H9 (cell line): ENCODE data around the gene SYT3. TPM values are rescaled to one million over a fixed set of nuclear protein-coding genes. Genes with fewer than 3 reads are reported as not detected.

Source experiments
- DNase-seq: peaks from one replicate; pipeline ENCODE4 v3.0.0-alpha.2; 2017
- H2AFZ ChIP-seq: one replicate; pipeline ENCODE4 v1.6.1; 2013; ENCODE audit warnings: mild to moderate bottlenecking, low read length, control low read depth, moderate library complexity
- H2AK5ac ChIP-seq: 2 replicates; pipeline ENCODE4 v1.6.1; 2013; ENCODE audit warnings: low read length, control low read depth, mixed read lengths; ENCODE audit not compliant: insufficient read length
- H2BK120ac ChIP-seq: one replicate; pipeline ENCODE4 v1.6.1; 2013; ENCODE audit warnings: low read depth, mild to moderate bottlenecking, low read length, control low read depth, inconsistent platforms; ENCODE audit not compliant: poor library complexity, severe bottlenecking
- H2BK12ac ChIP-seq: 2 replicates; pipeline ENCODE4 v1.6.1; 2013; ENCODE audit warnings: low read length, control low read depth, mixed read lengths, low read depth; ENCODE audit not compliant: insufficient read length
- H2BK15ac ChIP-seq: 2 replicates; pipeline ENCODE4 v1.6.1; 2013; ENCODE audit warnings: low read depth, low read length, control low read depth
- H2BK20ac ChIP-seq: one replicate; pipeline ENCODE4 v1.6.1; 2013; ENCODE audit warnings: low read depth, mild to moderate bottlenecking, low read length, control low read depth, inconsistent platforms; ENCODE audit not compliant: poor library complexity, severe bottlenecking
- H2BK5ac ChIP-seq: 2 replicates; pipeline ENCODE4 v1.6.1; 2013; ENCODE audit warnings: low read length, control low read depth, mixed read lengths; ENCODE audit not compliant: insufficient read length
- H3K14ac ChIP-seq: 2 replicates; pipeline ENCODE4 v1.6.1; 2013; ENCODE audit warnings: low read length, control low read depth; ENCODE audit not compliant: insufficient read depth
- H3K18ac ChIP-seq: 2 replicates; pipeline ENCODE4 v1.6.1; 2013; ENCODE audit warnings: low read depth, mild to moderate bottlenecking, mixed read lengths, low read length, control low read depth; ENCODE audit not compliant: insufficient read length
- H3K23ac ChIP-seq: 2 replicates; pipeline ENCODE4 v1.6.1; 2013; ENCODE audit warnings: low read length, control low read depth, mixed read lengths, low read depth; ENCODE audit not compliant: insufficient read length
- H3K23me2 ChIP-seq: 2 replicates; pipeline ENCODE4 v1.6.1; 2013; ENCODE audit warnings: low read depth, mild to moderate bottlenecking, mixed read lengths, low read length, control low read depth; ENCODE audit not compliant: insufficient read length, poor library complexity, severe bottlenecking
- H3K27ac ChIP-seq: 2 replicates; pipeline ENCODE4 v1.5.1; 2013; ENCODE audit warnings: low read length, control low read depth, mixed read lengths, low read depth; ENCODE audit not compliant: insufficient read length
- H3K27me3 ChIP-seq: 2 replicates; pipeline ENCODE4 v1.6.1; 2013; ENCODE audit warnings: low read length, control low read depth, inconsistent platforms; ENCODE audit not compliant: insufficient read depth
- H3K4ac ChIP-seq: 2 replicates; pipeline ENCODE4 v1.6.1; 2013; ENCODE audit warnings: low read depth, mild to moderate bottlenecking, control low read depth, inconsistent platforms, low read length, moderate library complexity
- H3K4me1 ChIP-seq: 2 replicates; pipeline ENCODE4 v1.6.1; 2013; ENCODE audit warnings: low read length, control low read depth, inconsistent platforms; ENCODE audit not compliant: insufficient read depth
- H3K4me2 ChIP-seq: 2 replicates; pipeline ENCODE4 v1.6.1; 2013; ENCODE audit warnings: low read length, control low read depth, mixed read lengths; ENCODE audit not compliant: insufficient read length, insufficient read depth
- H3K56ac ChIP-seq: 2 replicates; pipeline ENCODE4 v1.6.1; 2013; ENCODE audit warnings: low read depth, mild to moderate bottlenecking, mixed read lengths, low read length, control low read depth; ENCODE audit not compliant: insufficient read length
- H3K79me1 ChIP-seq: 2 replicates; pipeline ENCODE4 v1.6.1; 2013; ENCODE audit warnings: low read depth, mild to moderate bottlenecking, moderate library complexity, low read length, control low read depth, inconsistent platforms; ENCODE audit not compliant: insufficient read depth, poor library complexity, severe bottlenecking
- H3K79me2 ChIP-seq: 2 replicates; pipeline ENCODE4 v1.6.1; 2013; ENCODE audit warnings: low read length, control low read depth, inconsistent platforms; ENCODE audit not compliant: insufficient read depth
- H3K9ac ChIP-seq: 2 replicates; pipeline ENCODE4 v1.6.1; 2013; ENCODE audit warnings: low read length, control low read depth, mixed read lengths; ENCODE audit not compliant: insufficient read length; ENCODE audit errors: extremely low read depth
- H3K9me3 ChIP-seq: one replicate; pipeline ENCODE4 v1.6.1; 2013; ENCODE audit warnings: low read depth, low read length, inconsistent platforms; ENCODE audit not compliant: control insufficient read depth
- H3T11ph ChIP-seq: one replicate; pipeline ENCODE4 v1.6.1; 2013; ENCODE audit warnings: mild to moderate bottlenecking, low read length, control low read depth, inconsistent platforms
- H4K20me1 ChIP-seq: one replicate; pipeline ENCODE4 v1.6.1; 2013; ENCODE audit not compliant: control insufficient read depth, insufficient read length, insufficient read depth
- H4K5ac ChIP-seq: 2 replicates; pipeline ENCODE4 v1.6.1; 2013; ENCODE audit warnings: low read depth, mild to moderate bottlenecking, mixed read lengths, low read length, control low read depth; ENCODE audit not compliant: insufficient read length
- H4K8ac ChIP-seq: replicated peaks from 2 replicates; pipeline ENCODE4 v1.6.1; 2013; ENCODE audit warnings: low read length, control low read depth, mixed read lengths, low read depth; ENCODE audit not compliant: insufficient read length
- H4K91ac ChIP-seq: 2 replicates; pipeline ENCODE4 v1.6.1; 2013; ENCODE audit warnings: low read depth, mild to moderate bottlenecking, moderate library complexity, mixed read lengths, low read length, control low read depth; ENCODE audit not compliant: insufficient read length
- H3K27ac Mint-ChIP-seq, 3 experiments: 2 replicates in 2 of 3; 3 replicates in 1 of 3; pipeline ENCODE4 v1.8.0; 2020 to 2021; ENCODE audit warnings: mixed read lengths in 3 of 3, mild to moderate bottlenecking in 1 of 3, moderate library complexity in 1 of 3
- H3K27me3 Mint-ChIP-seq: 2 replicates; pipeline ENCODE4 v1.8.0; 2021; ENCODE audit warnings: low read depth, mild to moderate bottlenecking, moderate library complexity, mixed read lengths
- H3K36me3 Mint-ChIP-seq, 3 experiments: 2 replicates in 2 of 3; 3 replicates in 1 of 3; pipeline ENCODE4 v1.8.0; 2020 to 2021; ENCODE audit warnings: low read depth in 3 of 3, mixed read lengths in 3 of 3; ENCODE audit not compliant: insufficient read depth in 1 of 3
- H3K4me1 Mint-ChIP-seq, 2 experiments: 2 replicates each; pipeline ENCODE4 v1.8.0; 2020; ENCODE audit warnings: mixed read lengths in 2 of 2
- H3K4me3 Mint-ChIP-seq, 2 experiments: 2 replicates in 1 of 2; 3 replicates in 1 of 2; pipeline ENCODE4 v1.8.0; 2020 to 2021; ENCODE audit warnings: mild to moderate bottlenecking in 2 of 2, mixed read lengths in 2 of 2, moderate library complexity in 1 of 2
- H3K9me3 Mint-ChIP-seq, 2 experiments: 2 replicates in 1 of 2; 3 replicates in 1 of 2; pipeline ENCODE4 v1.8.0; 2020; ENCODE audit warnings: mild to moderate bottlenecking in 2 of 2, mixed read lengths in 2 of 2, moderate library complexity in 1 of 2
- CTCF ChIP-seq: fragments of 200-600 bp; sonication (generic); conservative IDR thresholded peaks from 3 replicates; pipeline ENCODE4 v1.8.0; 2021; ENCODE audit warnings: antibody characterized with exemption, mild to moderate bottlenecking
- WGBS: extraction: QIAGEN DNeasy Blood & Tissue Kit; methylation state at CpG from one replicate; pipeline ENCODE4 v1.1.7; 2013; ENCODE audit warnings: missing lambda C conversion rate, low lambda C conversion rate, mixed read lengths; ENCODE audit not compliant: insufficient read length; ENCODE audit errors: extremely low coverage; 5-methylcytosine and 5-hydroxymethylcytosine counted together
- total RNA-seq: library from RNA; stranded (reverse); gene quantifications from 2 replicates; pipeline ENCODE4 v1.2.1, GENCODE V29; 2021

The SYT3 gene
- total RNA-seq, 1 experiment from 2014 or later = 3.1 TPM

DNA sequence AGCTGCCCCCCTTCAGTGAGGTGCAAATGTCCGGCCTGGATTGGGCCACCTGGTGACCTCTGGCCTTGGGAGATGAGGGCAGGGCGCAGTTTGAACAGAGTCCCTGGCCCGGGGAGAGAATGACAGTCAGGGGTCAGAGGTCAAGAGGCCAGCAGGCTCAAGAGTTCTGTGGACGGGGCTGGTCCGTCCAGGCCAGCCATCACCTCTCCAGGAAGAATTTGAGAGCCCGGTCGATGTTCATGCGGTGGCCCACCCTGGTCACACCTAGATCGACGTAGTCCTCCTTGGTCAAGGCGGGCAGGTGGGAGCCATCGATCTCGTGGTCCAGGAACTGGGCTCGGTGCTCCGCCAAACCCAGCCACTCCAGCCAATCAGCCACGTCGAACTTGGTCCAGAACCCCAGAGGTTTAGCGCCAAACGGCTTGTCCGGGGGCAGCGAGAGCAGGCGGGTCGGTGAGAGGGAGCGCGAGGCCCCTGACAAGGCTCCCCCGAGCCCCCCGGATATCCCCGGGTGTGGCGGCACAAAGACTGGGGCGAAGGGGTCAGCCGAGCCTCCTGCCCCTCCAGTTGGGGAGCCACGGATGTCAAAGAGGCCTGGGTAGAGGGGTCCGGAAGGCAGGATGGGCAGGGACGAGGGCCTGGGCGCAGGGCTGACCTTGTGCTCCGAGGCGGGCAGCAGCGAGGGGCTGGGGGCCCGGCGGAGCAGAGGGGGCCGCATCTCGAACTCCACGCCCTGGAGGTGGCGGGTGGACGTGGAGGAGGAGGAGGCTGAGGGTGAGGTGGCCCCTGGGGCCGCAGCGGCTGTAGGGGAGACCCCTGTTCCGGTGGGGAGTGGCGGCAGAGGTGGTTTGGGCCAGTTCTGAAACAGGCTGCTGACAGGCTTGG, 22.3 kb upstream of the SYT3 start:
- no peaks in the 10 kb centered on the region for H3K9me3 ChIP-seq
- H3K18ac ChIP-seq = no peak overlapping the region
- H4K91ac ChIP-seq = no peak overlapping the region
- Mint-ChIP-seq H3K4me1 (peaks cover 16 to 34% of the 10 kb centered on the region in 2 experiments), H3K36me3 (peaks cover 0 to 18% (median 2%) of the 10 kb centered on the region in 3 experiments; a peak in 4 of 7 replicates), H3K4me3 (peak overlapping the region in 1 of 2 experiments; percentile 32; a peak in 2 of 5 replicates), H3K27ac (peak overlapping the region in 1 of 3 experiments; percentile 87; a peak in 2 of 7 replicates), H3K9me3 (peaks cover 2 to 7% of the 10 kb centered on the region in 2 experiments; a peak in 3 of 5 replicates), H3K27me3 (peaks cover 54% of the 10 kb centered on the region)
- no CpG with 5 or more reads among the region's 49 CpGs for WGBS
- DNase-seq = no peak
- no peak overlapping the region for H2BK120ac ChIP-seq
- no peak overlapping the region for H4K8ac ChIP-seq
- H3K27me3 ChIP-seq = peaks cover 3% of the 10 kb centered on the region; the same call in 1 of the 2 replicates
- H3K23me2 ChIP-seq = peaks cover 16% of the 10 kb centered on the region
- H4K20me1 ChIP-seq = no peaks in the 10 kb centered on the region
- H3K4ac ChIP-seq = no peak overlapping the region
- H3K4me1 ChIP-seq = no peaks in the 10 kb centered on the region; the same call in 1 of the 2 replicates
- no peak overlapping the region for H4K5ac ChIP-seq
- TF ChIP-seq CTCF = no peak
- H3K4me2 ChIP-seq = no peak overlapping the region
- H3K79me1 ChIP-seq = no peaks in the 10 kb centered on the region
- H2BK20ac ChIP-seq = no peak overlapping the region
- H3K27ac ChIP-seq = no peak overlapping the region
- no peak overlapping the region; the same call in 1 of the 2 replicates for H3K14ac ChIP-seq
- H3K56ac ChIP-seq = no peak overlapping the region
- no peak overlapping the region for H2BK12ac ChIP-seq
- no peaks in the 10 kb centered on the region for H3K79me2 ChIP-seq
- H2AK5ac ChIP-seq = no peak overlapping the region
- H3K23ac ChIP-seq = no peak overlapping the region
- no peak overlapping the region for H2BK15ac ChIP-seq
- H3T11ph ChIP-seq = no peak overlapping the region
- no peak overlapping the region for H3K9ac ChIP-seq
- no peak overlapping the region for H2AFZ ChIP-seq
- no peak overlapping the region for H2BK5ac ChIP-seq
